ENCODE data around the gene ZNF570. TPM values are rescaled to one million over a fixed set of nuclear protein-coding genes. Genes with fewer than 3 reads are reported as not detected.

The ZNF570 gene
- total RNA-seq (2022; extraction: Qiagen RNA extraction) = 2.0 to 4.7 TPM (median 3.2 TPM) in 5 replicates

GRCh38 chr19:37468961-37469777 is at the start of gene ZNF570:
ZNF570 (plus strand) TSS chr19:37469356; CDS start chr19:37470355, 999 bp downstream.

GRCh38 chr19:37466798-37467607 is 2.2 kb upstream of the ZNF570 start, which contains the start of gene ZNF569:
ZNF569 (minus strand) TSS chr19:37467444; CDS start chr19:37444921, 22,523 bp downstream.

GRCh38 chr19:37506387-37507166 is 37.4 kb downstream of the ZNF570 start, which contains the start of gene ZNF793:
ZNF793 (plus strand) TSS chr19:37506939; CDS start chr19:37523440, 16,501 bp downstream.

Other genes starting within 250 kb of the ZNF570 start
- gene ZNF527, start 98.3 kb upstream of the ZNF570 start, total RNA-seq (2022; extraction: Qiagen RNA extraction) = 2.6 to 3.7 TPM (median 3.1 TPM) in 5 replicates
- 3.7 to 6.1 TPM (median 4.6 TPM) in 5 replicates for gene ZNF569, start 1.9 kb upstream of the ZNF570 start, total RNA-seq (2022; extraction: Qiagen RNA extraction)
- 0.01 to 0.08 TPM (median 0.03 TPM) in 5 replicates for gene ZNF793, start 37.6 kb downstream of the ZNF570 start, total RNA-seq (2022; extraction: Qiagen RNA extraction)
- 0.55 to 1.5 TPM (median 0.92 TPM) in 5 replicates for gene ZNF571, start 125.4 kb downstream of the ZNF570 start, total RNA-seq (2022; extraction: Qiagen RNA extraction)
- 0.05 to 0.15 TPM (median 0.09 TPM) in 4 of 5 replicates, not detected in the other for gene ZNF540, start 125.5 kb downstream of the ZNF570 start, total RNA-seq (2022; extraction: Qiagen RNA extraction)
- 5.5 to 11.1 TPM (median 7.1 TPM) in 5 replicates for gene ZFP30, start 186.1 kb downstream of the ZNF570 start, total RNA-seq (2022; extraction: Qiagen RNA extraction)

All from A549 treated with AZD2906 at 1 μM for 4 hours (cell line).